Subcutaneous abdominal adipose tissue (tissue), 5 donors: ENCODE measurements around the gene CCR3.

ENCODE experiments used
- H3K27ac ChIP-seq: one replicate; pipeline ENCODE4 v1.7.0; 2013; ENCODE audit warnings: low read depth, mild to moderate bottlenecking, inconsistent platforms, low read length, moderate library complexity
- H3K27me3 ChIP-seq, 5 donors: one replicate each; pipeline ENCODE4 v1.7.0; 2013; ENCODE audit warnings: low read length in 5 of 5, inconsistent platforms in 1 of 5; ENCODE audit not compliant: control insufficient read depth in 5 of 5, insufficient read depth in 4 of 5
- H3K36me3 ChIP-seq, 5 donors: one replicate each; pipeline ENCODE4 v1.7.0; 2013; ENCODE audit warnings: low read length in 5 of 5; ENCODE audit not compliant: control insufficient read depth in 5 of 5, insufficient read depth in 5 of 5
- H3K4me1 ChIP-seq, 5 donors: one replicate each; pipeline ENCODE4 v1.7.0; 2013; ENCODE audit warnings: low read length in 5 of 5, mild to moderate bottlenecking in 3 of 5, moderate library complexity in 1 of 5; ENCODE audit not compliant: control insufficient read depth in 5 of 5, insufficient read depth in 5 of 5
- H3K4me3 ChIP-seq, 5 donors: one replicate each; pipeline ENCODE4 v1.7.0; 2013; ENCODE audit warnings: low read length in 5 of 5, low read depth in 1 of 5
- H3K9ac ChIP-seq, 5 donors: one replicate each; pipeline ENCODE4 v1.7.0; 2013; ENCODE audit warnings: low read length in 5 of 5, mild to moderate bottlenecking in 4 of 5, moderate library complexity in 3 of 5
- H3K9me3 ChIP-seq, 5 donors: one replicate each; pipeline ENCODE4 v1.7.0; 2013; ENCODE audit warnings: low read length in 5 of 5; ENCODE audit not compliant: control insufficient read depth in 5 of 5
- donor health status: healthy.
- donor health status: healthy.
- donor health status: healthy.
- donor health status: healthy.
- donor health status: healthy.

The CCR3 gene

DNA sequence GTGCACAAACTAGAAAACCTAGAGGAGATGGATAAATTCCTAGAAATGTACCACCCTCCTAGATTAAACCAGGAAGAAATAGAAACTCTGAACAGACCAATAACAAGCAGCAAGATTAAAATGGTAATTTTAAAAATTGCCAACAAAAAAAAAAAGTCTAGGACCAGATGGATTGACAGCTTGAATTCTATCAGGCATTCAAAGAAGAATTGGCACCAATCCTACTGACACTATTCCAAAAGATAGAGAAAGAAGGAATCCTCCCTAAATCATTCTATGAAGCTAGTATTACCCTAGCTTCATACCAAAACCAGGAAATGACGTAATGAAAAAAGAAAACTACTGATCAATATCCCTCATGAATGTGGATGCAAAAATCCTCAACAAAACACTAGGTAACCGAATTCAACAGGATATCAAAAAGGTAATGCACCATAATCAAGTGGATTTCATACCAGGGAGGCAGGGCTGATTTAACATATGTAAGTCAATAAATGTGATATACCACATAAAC is 24.0 kb upstream of the CCR3 start:
- H3K4me3 ChIP-seq = no peak overlapping the region
- H3K27me3 ChIP-seq = peaks cover 0 to 3% (median 0%) of the 10 kb centered on the region in 5 donors
- no peaks in the 10 kb centered on the region for H3K36me3 ChIP-seq
- no peak overlapping the region for H3K9ac ChIP-seq
- peaks cover 0 to 5% (median 0%) of the 10 kb centered on the region in 5 donors for H3K9me3 ChIP-seq
- H3K4me1 ChIP-seq = peaks cover 0 to 21% (median 0%) of the 10 kb centered on the region in 5 donors
- no peak overlapping the region for H3K27ac ChIP-seq

DNA sequence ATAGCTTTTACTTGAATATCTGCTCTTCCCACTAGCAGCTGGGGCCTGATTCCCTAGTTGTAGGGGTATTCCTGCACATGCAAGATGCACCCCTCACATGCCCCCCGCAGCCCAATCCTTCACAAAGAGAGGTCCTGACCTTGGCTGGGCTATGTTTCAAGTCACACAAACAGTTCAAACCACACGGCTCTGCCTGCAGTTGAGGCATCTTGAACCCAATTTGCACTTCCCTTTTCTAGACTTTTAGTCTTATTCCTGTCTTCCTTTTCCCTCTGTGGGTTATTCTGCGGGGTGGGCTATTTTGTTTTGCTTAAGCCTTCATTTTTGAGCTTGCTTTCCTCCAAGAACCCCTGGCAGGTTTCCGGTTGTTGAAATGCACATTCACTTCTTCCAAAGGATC is 20.9 kb upstream of the CCR3 start:
- H3K4me1 ChIP-seq = peaks cover 0 to 27% (median 4%) of the 10 kb centered on the region in 5 donors
- H3K9ac ChIP-seq = no peak overlapping the region
- no peak overlapping the region for H3K27ac ChIP-seq
- no peaks in the 10 kb centered on the region for H3K27me3 ChIP-seq
- H3K36me3 ChIP-seq = no peaks in the 10 kb centered on the region
- peaks cover 0 to 7% (median 3%) of the 10 kb centered on the region in 5 donors for H3K9me3 ChIP-seq
- no peak overlapping the region for H3K4me3 ChIP-seq

DNA sequence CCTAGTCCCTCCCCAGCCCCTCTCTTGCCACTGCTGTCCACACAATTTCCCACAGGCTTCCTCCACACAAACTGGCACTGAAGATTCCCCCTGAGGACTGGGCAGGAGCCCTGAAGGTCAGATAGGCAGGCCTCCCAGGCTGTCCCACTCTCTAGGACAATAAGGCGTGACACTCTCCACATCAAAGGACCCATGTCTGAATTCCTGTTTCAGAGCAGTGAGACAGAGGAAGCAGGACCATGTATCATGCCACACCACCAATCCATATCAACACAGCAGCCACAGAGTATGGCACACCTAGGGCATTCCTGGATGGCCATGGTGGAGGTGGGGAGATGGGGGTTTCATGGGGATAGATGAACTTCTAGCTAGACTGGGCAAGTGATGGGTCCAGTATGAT is 20.3 kb upstream of the CCR3 start:
- no peak overlapping the region for H3K4me3 ChIP-seq
- no peak overlapping the region for H3K27ac ChIP-seq
- no peak overlapping the region for H3K9ac ChIP-seq
- no peaks in the 10 kb centered on the region for H3K36me3 ChIP-seq
- peaks cover 0 to 9% (median 3%) of the 10 kb centered on the region in 5 donors for H3K9me3 ChIP-seq
- no peaks in the 10 kb centered on the region for H3K27me3 ChIP-seq
- peaks cover 0 to 27% (median 4%) of the 10 kb centered on the region in 5 donors for H3K4me1 ChIP-seq

DNA sequence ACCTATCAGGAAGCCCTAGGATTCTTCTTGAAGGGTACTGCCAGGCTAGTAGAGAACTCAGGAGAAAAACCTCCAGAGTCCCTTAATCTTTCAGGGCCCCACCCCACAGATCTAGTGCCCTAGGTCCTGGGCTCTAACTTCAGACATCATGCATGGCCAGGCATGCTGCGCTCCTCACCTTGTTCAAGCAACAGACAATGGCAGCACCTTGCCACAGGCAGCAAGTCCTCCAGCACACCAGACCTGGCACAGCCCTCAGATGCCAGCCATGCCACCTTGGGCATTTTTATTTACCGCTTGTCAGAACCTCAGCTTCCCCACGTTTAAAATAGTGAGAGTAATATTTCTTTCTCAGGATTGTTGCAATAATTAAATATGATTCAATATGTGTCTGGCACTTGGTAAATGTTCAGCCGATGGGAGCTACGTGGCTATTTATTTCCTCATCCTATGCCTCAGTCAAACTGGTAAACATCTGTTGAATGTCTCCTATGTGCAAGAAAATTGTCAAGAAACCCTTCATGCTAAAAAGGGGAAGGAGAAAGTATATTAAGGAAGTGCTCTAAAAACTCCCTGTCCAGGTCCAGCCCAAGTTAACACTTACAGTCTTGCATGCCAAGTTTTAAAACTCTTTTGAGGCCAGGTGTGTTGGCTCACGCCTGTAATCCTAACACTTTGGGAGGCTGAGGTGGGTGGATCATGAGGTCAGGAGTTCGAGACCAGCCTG is 19.7 kb upstream of the CCR3 start:
- H3K4me1 ChIP-seq = peaks cover 0 to 27% (median 4%) of the 10 kb centered on the region in 5 donors
- H3K9me3 ChIP-seq = peaks cover 0 to 9% (median 3%) of the 10 kb centered on the region in 5 donors
- no peaks in the 10 kb centered on the region for H3K36me3 ChIP-seq
- H3K9ac ChIP-seq = no peak overlapping the region
- no peak overlapping the region for H3K27ac ChIP-seq
- H3K27me3 ChIP-seq = no peaks in the 10 kb centered on the region
- no peak overlapping the region for H3K4me3 ChIP-seq

GRCh38 chr3:46228260-46229242 is 13.7 kb upstream of the CCR3 start:
- Histone ChIP-seq H3K27ac (no peak overlapping the region), H3K27me3 (no peaks in the 10 kb centered on the region), H3K36me3 (no peaks in the 10 kb centered on the region), H3K4me3 (no peak overlapping the region), H3K4me1 (peaks cover 0 to 6% (median 2%) of the 10 kb centered on the region in 5 donors), H3K9ac (no peak overlapping the region), H3K9me3 (peaks cover 0 to 5% (median 0%) of the 10 kb centered on the region in 5 donors)

DNA sequence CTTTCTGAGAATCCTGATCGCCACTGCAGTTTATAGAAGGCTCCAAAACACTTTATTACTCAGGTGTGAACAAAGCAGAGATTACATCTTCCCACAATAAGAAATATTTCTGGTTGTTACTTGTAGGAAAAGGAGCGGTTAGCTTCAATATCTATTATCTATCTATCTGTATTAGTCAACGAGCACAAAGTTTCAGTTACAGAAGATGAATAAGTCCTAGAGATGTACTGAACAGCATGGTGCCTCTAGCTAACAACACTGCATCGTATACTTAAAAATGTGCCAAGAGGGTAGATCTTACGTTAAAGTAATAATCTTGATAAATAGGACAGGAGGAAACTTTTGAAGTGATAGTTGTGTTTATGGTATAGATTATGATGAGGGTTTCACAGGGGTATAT is 10.9 kb upstream of the CCR3 start:
- Histone ChIP-seq H3K36me3 (no peaks in the 10 kb centered on the region), H3K27ac (no peak overlapping the region)

GRCh38 chr3:46233194-46233593 is 9.1 kb upstream of the CCR3 start:
- H3K27me3 ChIP-seq = no peaks in the 10 kb centered on the region
- no peaks in the 10 kb centered on the region for H3K36me3 ChIP-seq
- no peaks in the 10 kb centered on the region for H3K9me3 ChIP-seq
- H3K9ac ChIP-seq = no peak overlapping the region
- no peak overlapping the region for H3K4me3 ChIP-seq
- no peak overlapping the region for H3K27ac ChIP-seq
- H3K4me1 ChIP-seq = peaks cover 0 to 7% (median 2%) of the 10 kb centered on the region in 5 donors

More for the DNA sequence above, 10.9 kb upstream of the CCR3 start:
- H3K4me1 ChIP-seq = peaks cover 0 to 6% (median 2%) of the 10 kb centered on the region in 5 donors
- H3K9me3 ChIP-seq = peaks cover 0 to 3% (median 0%) of the 10 kb centered on the region in 5 donors
- H3K27me3 ChIP-seq = no peaks in the 10 kb centered on the region
- H3K9ac ChIP-seq = no peak overlapping the region
- no peak overlapping the region for H3K4me3 ChIP-seq

DNA sequence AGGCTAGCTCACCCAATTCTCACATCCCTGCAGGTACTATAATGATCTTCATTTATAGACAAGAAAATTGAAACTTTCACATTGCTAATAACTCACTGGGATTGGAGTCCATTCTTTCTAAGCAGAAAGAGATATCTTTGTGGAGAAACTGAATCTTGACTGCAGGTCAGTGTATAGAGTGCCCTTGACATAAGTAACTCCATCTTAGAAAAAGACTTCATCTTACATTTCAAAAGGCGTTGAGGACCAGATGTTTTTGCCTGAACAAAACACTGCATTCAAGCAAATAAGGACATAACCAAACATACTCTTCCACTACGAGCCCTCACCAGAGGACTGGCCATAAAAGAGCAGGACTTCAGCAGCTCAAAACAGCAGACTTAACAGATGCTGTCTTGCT is 6.8 kb upstream of the CCR3 start:
- Histone ChIP-seq H3K4me3 (no peak overlapping the region), H3K9me3 (no peaks in the 10 kb centered on the region), H3K4me1 (peaks cover 0 to 3% (median 0%) of the 10 kb centered on the region in 5 donors), H3K27me3 (no peaks in the 10 kb centered on the region), H3K9ac (no peak overlapping the region), H3K36me3 (no peaks in the 10 kb centered on the region), H3K27ac (no peak overlapping the region)

DNA sequence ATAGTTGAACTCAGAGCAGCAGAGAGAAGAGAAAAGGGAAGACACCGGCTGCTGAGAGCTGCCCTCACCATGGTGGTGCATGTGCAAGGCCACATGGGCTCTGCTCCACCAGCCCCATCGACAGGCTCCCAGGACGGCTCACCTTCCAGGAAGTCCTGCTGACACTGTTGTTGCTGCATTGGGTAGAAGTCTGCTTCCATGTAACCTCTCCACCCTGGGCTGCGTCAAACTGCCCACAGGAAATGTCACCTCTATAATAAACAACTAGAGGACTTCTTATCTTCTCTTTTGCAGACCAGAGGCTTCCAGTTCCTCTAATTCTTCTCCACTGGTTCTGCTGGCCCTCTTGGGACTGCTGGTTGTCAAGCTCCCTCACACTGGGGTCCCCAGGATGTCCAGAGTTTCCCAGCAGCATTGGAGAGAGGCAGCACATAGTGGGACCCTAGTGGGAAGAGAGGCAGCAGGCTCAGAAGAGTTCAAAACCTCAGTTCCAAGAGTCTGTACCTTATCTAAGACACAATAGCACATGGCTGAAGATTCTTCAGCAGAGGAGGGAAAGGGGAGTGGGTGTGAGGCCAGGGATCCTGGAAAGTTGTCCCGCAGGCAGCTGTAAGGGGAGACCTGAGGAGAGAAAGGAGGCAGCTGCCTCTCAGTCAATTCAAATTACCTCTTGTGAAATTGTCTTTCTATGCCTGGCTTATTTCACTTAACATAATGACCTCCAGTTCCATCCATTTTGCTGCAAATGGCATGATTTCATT is 5.8 kb upstream of the CCR3 start:
- H3K4me3 ChIP-seq = no peak overlapping the region
- H3K9ac ChIP-seq = no peak overlapping the region
- no peaks in the 10 kb centered on the region for H3K27me3 ChIP-seq
- H3K9me3 ChIP-seq = no peaks in the 10 kb centered on the region
- no peak overlapping the region for H3K27ac ChIP-seq
- H3K4me1 ChIP-seq = peaks cover 0 to 3% (median 0%) of the 10 kb centered on the region in 5 donors
- H3K36me3 ChIP-seq = no peaks in the 10 kb centered on the region
